B cell (primary cell): ENCODE measurements around the gene HTRA3. TPM values are rescaled to one million over a fixed set of nuclear protein-coding genes. Genes with fewer than 3 reads are reported as not detected.
"Not testable (repeated sequence)": the region's sequence is repeated elsewhere in the genome, so short reads cannot be mapped to it uniquely, and the experiment has no call there.

Experiments used
- ATAC-seq: fragments of 200-7000 bp; cut with Tn5 transposase; one replicate; pipeline ENCODE4 v1.10.0; 2021; ENCODE audit warnings: low read depth, mild to moderate bottlenecking, moderate number of reproducible peaks, moderate library complexity
- CTCF ChIA-PET: fragments of 350-600 bp; sonication (Branson Sonifier 250); formaldehyde crosslinking; loops from one replicate; lab custom pipeline; 2021; ENCODE audit warnings: antibody characterized with exemption, inconsistent platforms; lab: Charles Lee
- POLR2A ChIA-PET: fragments of 350-600 bp; sonication (Branson Sonifier 250); formaldehyde crosslinking; loops from one replicate; lab custom pipeline; 2021; ENCODE audit warnings: antibody characterized with exemption; lab: Charles Lee
- DNase-seq: peaks from one replicate; pipeline ENCODE4 v3.0.0; 2013
- H2AFZ ChIP-seq: 2 replicates; pipeline ENCODE4 v1.6.1; 2012; ENCODE audit warnings: mild to moderate bottlenecking, low read depth, low read length; ENCODE audit not compliant: insufficient read depth, poor library complexity, severe bottlenecking
- H3K27ac ChIP-seq, 2 donors: 1 replicate in 1 of 2; 2 replicates in 1 of 2; pipeline ENCODE4 v1.5.1; 2012 to 2013; ENCODE audit warnings: low read length in 2 of 2, mild to moderate bottlenecking in 2 of 2, moderate library complexity in 1 of 2
- H3K27me3 ChIP-seq, 4 experiments: fragments of 200-600 bp in 1 of 4; sonication (generic) in 1 of 4; replicated peaks in 1 of 4; 1 replicate in 2 of 4; 2 replicates in 2 of 4; pipeline versions ENCODE4 v1.6.1 to v1.7.0; 2013 to 2016; ENCODE audit warnings: low read length in 3 of 4, mild to moderate bottlenecking in 2 of 4, mixed read lengths in 1 of 4, moderate library complexity in 1 of 4; ENCODE audit not compliant: insufficient read depth in 4 of 4, control insufficient read depth in 3 of 4; ENCODE audit errors: control extremely low read depth in 1 of 4
- H3K36me3 ChIP-seq, 2 experiments: replicated peaks in 1 of 2; 1 replicate in 1 of 2; 2 replicates in 1 of 2; pipeline versions ENCODE4 v1.6.1 to v1.7.1; 2013; ENCODE audit warnings: low read length in 1 of 2; ENCODE audit not compliant: insufficient read depth in 2 of 2, control insufficient read depth in 1 of 2; ENCODE audit errors: control extremely low read depth in 1 of 2, extremely low read depth in 1 of 2
- H3K4me1 ChIP-seq, 2 donors: fragments of 200-600 bp in 1 of 2; sonication (generic) in 1 of 2; 1 replicate in 1 of 2; 2 replicates in 1 of 2; pipeline versions ENCODE4 v1.5.1 to v1.6.1; 2013 to 2017; ENCODE audit warnings: low read length in 2 of 2; ENCODE audit not compliant: control insufficient read depth in 2 of 2, insufficient read depth in 2 of 2
- H3K4me2 ChIP-seq: replicated peaks from 2 replicates; pipeline ENCODE3; 2012; ENCODE audit warnings: mild to moderate bottlenecking, low read depth, low read length; ENCODE audit not compliant: poor library complexity, severe bottlenecking
- H3K4me3 ChIP-seq, 5 experiments: fragments of 200-600 bp in 1 of 5; sonication (generic) in 1 of 5; 1 replicate in 3 of 5; 2 replicates in 2 of 5; pipeline versions ENCODE4 v1.5.1 to v1.7.0; 2011 to 2016; ENCODE audit warnings: low read length in 4 of 5, mild to moderate bottlenecking in 4 of 5, low read depth in 2 of 5, control low read depth in 1 of 5, moderate library complexity in 1 of 5; ENCODE audit not compliant: insufficient read depth in 1 of 5; ENCODE audit errors: control extremely low read depth in 1 of 5, extremely low read depth in 1 of 5
- H3K79me2 ChIP-seq: fragments of 200-600 bp; sonication (generic); one replicate; pipeline ENCODE4 v1.6.0; 2016; ENCODE audit warnings: low read length; ENCODE audit not compliant: control insufficient read depth, insufficient read depth
- H3K9ac ChIP-seq: fragments of 200-600 bp; sonication (generic); 2 replicates; pipeline ENCODE4 v1.6.1; 2017; ENCODE audit warnings: mild to moderate bottlenecking, low read length, moderate library complexity
- H3K9me3 ChIP-seq, 3 donors: one replicate each; pipeline versions ENCODE4 v1.6.1 to v1.7.1; 2013; ENCODE audit warnings: low read length in 2 of 3; ENCODE audit not compliant: control insufficient read depth in 2 of 3, insufficient read depth in 1 of 3; ENCODE audit errors: control extremely low read depth in 1 of 3
- H4K20me1 ChIP-seq: 2 replicates; pipeline ENCODE4 v1.6.0; 2012; ENCODE audit warnings: mild to moderate bottlenecking, low read length; ENCODE audit not compliant: insufficient read depth, control insufficient read depth, poor library complexity, severe bottlenecking
- H3K27ac Mint-ChIP-seq: one replicate; pipeline ENCODE4 v1.8.0; 2021; ENCODE audit warnings: mixed read lengths
- H3K27me3 Mint-ChIP-seq: one replicate; pipeline ENCODE4 v1.8.0; 2021; ENCODE audit warnings: mixed read lengths
- H3K4me1 Mint-ChIP-seq: one replicate; pipeline ENCODE4 v1.8.0; 2021; ENCODE audit warnings: mixed read lengths
- H3K4me3 Mint-ChIP-seq: one replicate; pipeline ENCODE4 v1.8.0; 2021; ENCODE audit warnings: mixed read lengths
- H3K9me3 Mint-ChIP-seq: one replicate; pipeline ENCODE4 v1.8.0; 2022; ENCODE audit warnings: mixed read lengths; ENCODE audit not compliant: insufficient read depth
- EZH2 ChIP-seq: IDR thresholded peaks from 2 replicates; pipeline ENCODE4 v1.6.1; 2012; ENCODE audit warnings: borderline replicate concordance, low read depth, mild to moderate bottlenecking, moderate library complexity, low read length; ENCODE audit not compliant: insufficient read depth, poor library complexity, severe bottlenecking
- WGBS: methylation state at CpG from one replicate; pipeline ENCODE4 v1.1.5; 2013; ENCODE audit warnings: missing lambda C conversion rate; ENCODE audit not compliant: insufficient coverage; 5-methylcytosine and 5-hydroxymethylcytosine counted together
- intact Hi-C: fragments of 100-400 bp; cut with micrococcal nuclease; formaldehyde crosslinking; loops from one replicate; pipeline ENCODE4 v1.10.0; 2022
- polyA plus RNA-seq: library from polyadenylated mRNA; depleted of rRNA; stranded (reverse); fragments of >200 nt; gene quantifications from 2 replicates; pipeline ENCODE4 v1.2.3, GENCODE V29; 2012
- total RNA-seq, 2 donors: library from RNA; stranded (reverse); fragments of 120-200 nt in 1 of 2; gene quantifications; 1 replicate in 1 of 2; 2 replicates in 1 of 2; pipeline versions ENCODE4 v1.2.3 to v1.2.4, GENCODE V29; 2013 to 2022
- TF ChIP-seq, protein P1 (sequence below): fragments of 200-600 bp; IDR thresholded peaks from one replicate; pipeline ENCODE4 v1.8.0; 2022; ENCODE audit warnings: antibody characterized with exemption, mild to moderate bottlenecking

HTRA3 gene
- total and polyA plus RNA-seq, 2 donors (not counting 1 experiment from before 2014, with no cell fraction given), result not detected

- ATAC-seq (no peak), DNase-seq (no peak)
- POLR2A ChIA-PET, result no interaction called here
- Histone ChIP-seq H2AFZ (no peak overlapping the region), H3K27me3 (peaks cover 0 to 3% (median 0%) of the 10 kb centered on the region in 4 experiments), H3K4me1 (no peaks in the 10 kb centered on the region), H3K9ac (no peak overlapping the region), H4K20me1 (no peaks in the 10 kb centered on the region), H3K4me2 (no peak overlapping the region), H3K9me3 (peaks cover 0 to 24% (median 11%) of the 10 kb centered on the region in 3 donors), H3K4me3 (no peak overlapping the region), H3K27ac (no peak overlapping the region), H3K36me3 (no peaks in the 10 kb centered on the region), H3K79me2 (no peaks in the 10 kb centered on the region)
- H3K9me3 Mint-ChIP-seq, result peaks cover 9% of the 10 kb centered on the region
- no peak overlapping the region for H3K27ac Mint-ChIP-seq
- H3K4me3 Mint-ChIP-seq, result no peak overlapping the region
- WGBS, result 100% methylated on average over 1 of the region's 4 CpGs
- CTCF ChIA-PET, result interaction anchor here (1.1 kb wide), 1 partner anchor 37 kb away, joined by 3 read pairs; no protein-coding TSS in a partner anchor
- TF ChIP-seq, protein P1, sequence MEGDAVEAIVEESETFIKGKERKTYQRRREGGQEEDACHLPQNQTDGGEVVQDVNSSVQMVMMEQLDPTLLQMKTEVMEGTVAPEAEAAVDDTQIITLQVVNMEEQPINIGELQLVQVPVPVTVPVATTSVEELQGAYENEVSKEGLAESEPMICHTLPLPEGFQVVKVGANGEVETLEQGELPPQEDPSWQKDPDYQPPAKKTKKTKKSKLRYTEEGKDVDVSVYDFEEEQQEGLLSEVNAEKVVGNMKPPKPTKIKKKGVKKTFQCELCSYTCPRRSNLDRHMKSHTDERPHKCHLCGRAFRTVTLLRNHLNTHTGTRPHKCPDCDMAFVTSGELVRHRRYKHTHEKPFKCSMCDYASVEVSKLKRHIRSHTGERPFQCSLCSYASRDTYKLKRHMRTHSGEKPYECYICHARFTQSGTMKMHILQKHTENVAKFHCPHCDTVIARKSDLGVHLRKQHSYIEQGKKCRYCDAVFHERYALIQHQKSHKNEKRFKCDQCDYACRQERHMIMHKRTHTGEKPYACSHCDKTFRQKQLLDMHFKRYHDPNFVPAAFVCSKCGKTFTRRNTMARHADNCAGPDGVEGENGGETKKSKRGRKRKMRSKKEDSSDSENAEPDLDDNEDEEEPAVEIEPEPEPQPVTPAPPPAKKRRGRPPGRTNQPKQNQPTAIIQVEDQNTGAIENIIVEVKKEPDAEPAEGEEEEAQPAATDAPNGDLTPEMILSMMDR, result no peak
- no peak for TF ChIP-seq EZH2
- H3K4me1 Mint-ChIP-seq, result no peaks in the 10 kb centered on the region
- H3K27me3 Mint-ChIP-seq, result peaks cover 2% of the 10 kb centered on the region
- intact Hi-C loops, result no loop called here
Observed at GRCh38 chr4:8338351-8338961, 68.9 kb downstream of the HTRA3 start.

GRCh38 chr4:8340781-8341241 is 71.3 kb downstream of the HTRA3 start:
- Mint-ChIP-seq H3K4me3 (no peak overlapping the region), H3K4me1 (no peaks in the 10 kb centered on the region), H3K27ac (no peak overlapping the region), H3K27me3 (peaks cover 2% of the 10 kb centered on the region), H3K9me3 (peaks cover 8% of the 10 kb centered on the region)
- DNase-seq (no peak), ATAC-seq (no peak)
- H3K4me1 ChIP-seq, result no peaks in the 10 kb centered on the region
- H3K4me2 ChIP-seq, result no peak overlapping the region
- H3K9ac ChIP-seq, result no peak overlapping the region
- no peaks in the 10 kb centered on the region for H3K79me2 ChIP-seq
- no peak overlapping the region for H2AFZ ChIP-seq
- no peak for TF ChIP-seq EZH2
- TF ChIP-seq, protein P1, result no peak
- no peak overlapping the region for H3K4me3 ChIP-seq
- no peaks in the 10 kb centered on the region for H3K36me3 ChIP-seq
- H3K27ac ChIP-seq, result no peak overlapping the region
- no peaks in the 10 kb centered on the region for H4K20me1 ChIP-seq
- H3K27me3 ChIP-seq, result peaks cover 0 to 3% (median 0%) of the 10 kb centered on the region in 4 experiments
- H3K9me3 ChIP-seq, result peaks cover 0 to 8% (median 7%) of the 10 kb centered on the region in 3 donors
- ChIA-PET CTCF (no interaction called here), POLR2A (no interaction called here)
- intact Hi-C loops, result no loop called here
- 88% methylated on average over 5 of the region's 8 CpGs for WGBS

GRCh38 chr4:8341281-8341680 is 71.7 kb downstream of the HTRA3 start:
- POLR2A ChIA-PET, H3K27me3 Mint-ChIP-seq, H3K9me3 Mint-ChIP-seq, H3K4me3 Mint-ChIP-seq, H3K27ac Mint-ChIP-seq, H3K4me3 ChIP-seq, H3K9me3 ChIP-seq, H3K4me2 ChIP-seq, H3K79me2 ChIP-seq, CTCF ChIA-PET, H3K27me3 ChIP-seq, intact Hi-C loops, H3K4me1 ChIP-seq, H3K9ac ChIP-seq, H3K36me3 ChIP-seq, H4K20me1 ChIP-seq, H3K27ac ChIP-seq, ATAC-seq, DNase-seq, H3K4me1 Mint-ChIP-seq, H2AFZ ChIP-seq: not testable (repeated sequence)
- 92% methylated on average over 2 of the region's 7 CpGs for WGBS
